Measurements from ENCODE around the gene SLC2A4. TPM values are rescaled to one million over a fixed set of nuclear protein-coding genes. Genes with fewer than 3 reads are reported as not detected.
A peak's percentile ranks its signal among the peaks of the same experiment; 100 is the strongest.
"Not testable (repeated sequence)": the region's sequence is repeated elsewhere in the genome, so short reads cannot be mapped to it uniquely, and the experiment has no call there.

Gene SLC2A4
- total RNA-seq, 6 donors from 2014 or later = 1.0 to 5.2 (median 1.2) TPM

GRCh38 chr17:7330638-7331015 is 49.1 kb downstream of the SLC2A4 start:
- H3K9me3 ChIP-seq = no peaks in the 10 kb centered on the region
- no peaks in the 10 kb centered on the region for H3K27me3 ChIP-seq
- peaks cover 0 to 20% (median 7%) of the 10 kb centered on the region in 4 donors for H3K36me3 ChIP-seq
- H3K27ac ChIP-seq = peak overlapping the region; percentile 80 to 94 (median 92)
- 61 to 90% methylated on average over 5 to 13 of the region's 13 CpGs for WGBS, 2 donors
- ATAC-seq (ENCODE audit: low FRiP score in 2 of 2) (no peak), DNase-seq (peak in 1 of 2 donors; percentile 50)
- peaks cover 13 to 26% (median 15%) of the 10 kb centered on the region in 4 donors for H3K4me1 ChIP-seq
- TF ChIP-seq POLR2AphosphoS5 (IDR thresholded peaks at IDR 0.05) = no peak
- no peak for TF ChIP-seq CTCF (IDR thresholded peaks at IDR 0.05)
- TF ChIP-seq POLR2A (IDR thresholded peaks at IDR 0.05) = no peak
- TF ChIP-seq EP300 (IDR thresholded peaks at IDR 0.05) = no peak
- H3K4me3 ChIP-seq = peak overlapping the region in 3 of 4 donors; percentile 74 to 86 (median 82)

- TF ChIP-seq POLR2A (IDR thresholded peaks at IDR 0.05) (no peak), EP300 (IDR thresholded peaks at IDR 0.05) (no peak), CTCF (IDR thresholded peaks at IDR 0.05) (no peak), POLR2AphosphoS5 (IDR thresholded peaks at IDR 0.05) (no peak)
- Histone ChIP-seq H3K36me3 (peaks cover 0 to 5% (median 0%) of the 10 kb centered on the region in 4 donors), H3K4me1 (peaks cover 13 to 26% (median 17%) of the 10 kb centered on the region in 4 donors), H3K4me3 (no peak overlapping the region), H3K9me3 (no peaks in the 10 kb centered on the region), H3K27ac (no peak overlapping the region), H3K27me3 (no peaks in the 10 kb centered on the region)
- WGBS, 2 donors = 41 to 59% methylated on average over 7 of the region's 7 CpGs
- DNase-seq = no peak
- no peak for ATAC-seq (ENCODE audit: low FRiP score in 2 of 2)
Observed at GRCh38 chr17:7332111-7332510, 50.6 kb downstream of the SLC2A4 start.

GRCh38 chr17:7332600-7333069 is 51.1 kb downstream of the SLC2A4 start:
- not testable (repeated sequence) for ATAC-seq (ENCODE audit: low FRiP score in 2 of 2); H3K4me3 ChIP-seq; DNase-seq; H3K27ac ChIP-seq; H3K27me3 ChIP-seq; H3K9me3 ChIP-seq; H3K36me3 ChIP-seq
- peaks cover 13 to 22% (median 17%) of the 10 kb centered on the region in 4 donors for H3K4me1 ChIP-seq
- WGBS, 2 donors = 37 to 43% methylated on average over 13 to 14 of the region's 14 CpGs

- TF ChIP-seq CTCF (IDR thresholded peaks at IDR 0.05) (no peak), EP300 (IDR thresholded peaks at IDR 0.05) (no peak), POLR2AphosphoS5 (IDR thresholded peaks at IDR 0.05) (no peak), POLR2A (IDR thresholded peaks at IDR 0.05) (no peak)
- H3K27ac ChIP-seq = no peak overlapping the region
- H3K9me3 ChIP-seq = no peaks in the 10 kb centered on the region
- no peak for DNase-seq
- 100% methylated on average over 3 of the region's 3 CpGs; no CpG with 5 or more reads in 1 of the 2 donors for WGBS, 2 donors
- H3K27me3 ChIP-seq = no peaks in the 10 kb centered on the region
- H3K4me3 ChIP-seq = no peak overlapping the region
- peaks cover 4 to 10% (median 7%) of the 10 kb centered on the region in 4 donors for H3K4me1 ChIP-seq
- no peaks in the 10 kb centered on the region for H3K36me3 ChIP-seq
- ATAC-seq (ENCODE audit: low FRiP score in 2 of 2) = no peak
Observed at GRCh38 chr17:7334938-7335538, 53.5 kb downstream of the SLC2A4 start.

GRCh38 chr17:7335765-7336164 is 54.2 kb downstream of the SLC2A4 start:
- H3K27ac ChIP-seq = peak overlapping the region in 1 of 4 donors; percentile 83
- H3K4me1 ChIP-seq; H3K36me3 ChIP-seq; ATAC-seq (ENCODE audit: low FRiP score in 2 of 2); H3K27me3 ChIP-seq; DNase-seq; H3K9me3 ChIP-seq; H3K4me3 ChIP-seq: not testable (repeated sequence)
- WGBS, 2 donors = 82 to 83% methylated on average over 13 of the region's 13 CpGs
